WERI-Rb-1 (cell line): ENCODE measurements around the gene POFUT1.

ENCODE experiments used
- DNase-seq: peaks from one replicate; pipeline ENCODE4 v3.0.0-alpha.2; 2020
- H3K27ac ChIP-seq: fragments of 250-450 bp; sonication (Bioruptor Pico); 2 replicates; pipeline ENCODE4 v1.5.1; 2020; ENCODE audit warnings: mild to moderate bottlenecking, moderate library complexity
- H3K27me3 ChIP-seq: fragments of 250-450 bp; sonication (Bioruptor Pico); 2 replicates; pipeline ENCODE4 v1.5.1; 2021; ENCODE audit warnings: mild to moderate bottlenecking, low read depth, moderate library complexity; ENCODE audit not compliant: insufficient read depth, severe bottlenecking
- H3K36me3 ChIP-seq: fragments of 250-450 bp; sonication (Bioruptor Pico); 2 replicates; pipeline ENCODE4 v1.5.1; 2020; ENCODE audit warnings: mild to moderate bottlenecking, moderate library complexity
- H3K4me3 ChIP-seq: 2 replicates; pipeline ENCODE4 v1.5.1; 2011; ENCODE audit warnings: low read depth, mild to moderate bottlenecking, control low read depth, low read length
- H3K9me3 ChIP-seq: fragments of 250-450 bp; sonication (Bioruptor Pico); 2 replicates; pipeline ENCODE4 v1.5.1; 2021; ENCODE audit warnings: mild to moderate bottlenecking, moderate library complexity; ENCODE audit not compliant: severe bottlenecking
- CTCF ChIP-seq: IDR thresholded peaks from 2 replicates; pipeline ENCODE4 v1.5.1; 2011; ENCODE audit warnings: low read depth, mild to moderate bottlenecking, control low read depth, inconsistent platforms, low read length

The POFUT1 gene

GRCh38 chr20:32162351-32162750, 45.3 kb upstream of the POFUT1 start:
- Histone ChIP-seq H3K27ac (no peak overlapping the region), H3K36me3 (peaks cover 55% of the 10 kb centered on the region), H3K4me3 (no peak overlapping the region), H3K27me3 (no peaks in the 10 kb centered on the region), H3K9me3 (no peaks in the 10 kb centered on the region)
- DNase-seq = no peak
- TF ChIP-seq CTCF = no peak

- TF ChIP-seq CTCF = no peak
- Histone ChIP-seq H3K36me3 (peaks cover 44% of the 10 kb centered on the region), H3K4me3 (no peak overlapping the region), H3K27ac (no peak overlapping the region), H3K9me3 (no peaks in the 10 kb centered on the region), H3K27me3 (no peaks in the 10 kb centered on the region)
- no peak for DNase-seq
These were observed 43.7 kb upstream of the POFUT1 start for GRCh38 chr20:32163951-32164350.

- Histone ChIP-seq H3K4me3 (no peak overlapping the region), H3K9me3 (no peaks in the 10 kb centered on the region), H3K27ac (no peak overlapping the region), H3K27me3 (no peaks in the 10 kb centered on the region), H3K36me3 (peaks cover 32% of the 10 kb centered on the region)
- TF ChIP-seq CTCF = no peak
- DNase-seq = no peak
These were observed 42.5 kb upstream of the POFUT1 start for GRCh38 chr20:32164984-32165735.

- H3K27me3 ChIP-seq = no peaks in the 10 kb centered on the region
These were observed 41.7 kb upstream of the POFUT1 start for GRCh38 chr20:32165836-32166545.

GRCh38 chr20:32167552-32167951, 40.1 kb upstream of the POFUT1 start:
- Histone ChIP-seq H3K36me3 (peaks cover 16% of the 10 kb centered on the region), H3K4me3 (no peak overlapping the region), H3K27ac (no peak overlapping the region), H3K27me3 (no peaks in the 10 kb centered on the region), H3K9me3 (no peaks in the 10 kb centered on the region)
- DNase-seq = no peak
- TF ChIP-seq CTCF = no peak

More at GRCh38 chr20:32165836-32166545, 41.7 kb upstream of the POFUT1 start:
- no peak overlapping the region for H3K27ac ChIP-seq
- DNase-seq = no peak
- H3K4me3 ChIP-seq = no peak overlapping the region
- no peak for TF ChIP-seq CTCF
- H3K9me3 ChIP-seq = no peaks in the 10 kb centered on the region
- peaks cover 31% of the 10 kb centered on the region for H3K36me3 ChIP-seq
